H1 (cell line): ENCODE measurements around the gene LCORL.

Experiments used
- ASH2L ChIP-seq: fragments of 200-600, 300-600 bp; sonication (generic); IDR thresholded peaks from one replicate; pipeline ENCODE4 v1.7.1; 2017; ENCODE audit warnings: low read length
- CHD2 ChIP-seq: IDR thresholded peaks from 2 replicates; pipeline ENCODE4 v1.6.1; 2012; ENCODE audit warnings: low read length, improper control_type of control experiment
- CREB1 ChIP-seq: IDR thresholded peaks from 2 replicates; pipeline ENCODE4 v1.6.1; 2012; ENCODE audit warnings: inconsistent platforms
- EP300 ChIP-seq, 2 experiments: IDR thresholded peaks; 1 replicate in 1 of 2; 2 replicates in 1 of 2; pipeline ENCODE4 v1.6.1; 2011 to 2012; ENCODE audit warnings: low read depth in 2 of 2, low read length in 2 of 2, mild to moderate bottlenecking in 2 of 2, borderline replicate concordance in 1 of 2, inconsistent platforms in 1 of 2, moderate library complexity in 1 of 2
- HDAC6 ChIP-seq: IDR thresholded peaks from one replicate; pipeline ENCODE4 v1.7.1; 2012; ENCODE audit warnings: low read depth, mild to moderate bottlenecking, inconsistent platforms, low read length, moderate library complexity
- JUND ChIP-seq: IDR thresholded peaks from 2 replicates; pipeline ENCODE4 v1.6.1; 2011; ENCODE audit warnings: mild to moderate bottlenecking, improper control_type of control experiment, low read length
- POLR2A ChIP-seq, 2 experiments: IDR thresholded peaks; 1 replicate in 1 of 2; 2 replicates in 1 of 2; pipeline ENCODE4 v1.6.1; 2011; ENCODE audit warnings: low read depth in 2 of 2, low read length in 2 of 2, mild to moderate bottlenecking in 2 of 2; ENCODE audit errors: control extremely low read depth in 1 of 2
- SUZ12 ChIP-seq: fragments of 200-600 bp; sonication (generic); IDR thresholded peaks from 2 replicates; pipeline ENCODE4 v1.6.1; 2012; ENCODE audit warnings: mild to moderate bottlenecking, inconsistent platforms, low read length, moderate library complexity, mixed read lengths
- TBP ChIP-seq: IDR thresholded peaks from 2 replicates; pipeline ENCODE4 v1.6.1; 2011; ENCODE audit warnings: low read depth, low read length, improper control_type of control experiment
- TCF12 ChIP-seq: IDR thresholded peaks from 2 replicates; pipeline ENCODE4 v1.6.1; 2011; ENCODE audit warnings: low read depth, mild to moderate bottlenecking, low read length
- YY1 ChIP-seq: IDR thresholded peaks from 2 replicates; pipeline ENCODE4 v1.6.1; 2011; ENCODE audit warnings: low read depth, mild to moderate bottlenecking, low read length
- TF ChIP-seq, protein P1 (sequence below), 3 experiments: IDR thresholded peaks; 1 replicate in 2 of 3; 2 replicates in 1 of 3; pipeline versions ENCODE4 v1.5.1 to v1.6.1; 2011; ENCODE audit warnings: low read length in 3 of 3, mild to moderate bottlenecking in 3 of 3, inconsistent platforms in 2 of 3, low read depth in 1 of 3, moderate library complexity in 1 of 3; ENCODE audit not compliant: insufficient read depth in 1 of 3; ENCODE audit errors: control extremely low read depth in 1 of 3

- TF ChIP-seq JUND (no peak), ASH2L (no peak), TBP (no peak), POLR2A (IDR thresholded peaks at IDR 0.05; ENCODE audit: control extremely low read depth in 1 of 2, low read depth in 2 of 2, low read length in 2 of 2) (no peak), TCF12 (no peak), SUZ12 (no peak), CREB1 (no peak), HDAC6 (no peak), EP300 (IDR thresholded peaks at IDR 0.05; ENCODE audit: borderline replicate concordance in 1 of 2, low read depth in 2 of 2, low read length in 2 of 2) (no peak), YY1 (no peak), CHD2 (no peak)
- TF ChIP-seq, protein P1, sequence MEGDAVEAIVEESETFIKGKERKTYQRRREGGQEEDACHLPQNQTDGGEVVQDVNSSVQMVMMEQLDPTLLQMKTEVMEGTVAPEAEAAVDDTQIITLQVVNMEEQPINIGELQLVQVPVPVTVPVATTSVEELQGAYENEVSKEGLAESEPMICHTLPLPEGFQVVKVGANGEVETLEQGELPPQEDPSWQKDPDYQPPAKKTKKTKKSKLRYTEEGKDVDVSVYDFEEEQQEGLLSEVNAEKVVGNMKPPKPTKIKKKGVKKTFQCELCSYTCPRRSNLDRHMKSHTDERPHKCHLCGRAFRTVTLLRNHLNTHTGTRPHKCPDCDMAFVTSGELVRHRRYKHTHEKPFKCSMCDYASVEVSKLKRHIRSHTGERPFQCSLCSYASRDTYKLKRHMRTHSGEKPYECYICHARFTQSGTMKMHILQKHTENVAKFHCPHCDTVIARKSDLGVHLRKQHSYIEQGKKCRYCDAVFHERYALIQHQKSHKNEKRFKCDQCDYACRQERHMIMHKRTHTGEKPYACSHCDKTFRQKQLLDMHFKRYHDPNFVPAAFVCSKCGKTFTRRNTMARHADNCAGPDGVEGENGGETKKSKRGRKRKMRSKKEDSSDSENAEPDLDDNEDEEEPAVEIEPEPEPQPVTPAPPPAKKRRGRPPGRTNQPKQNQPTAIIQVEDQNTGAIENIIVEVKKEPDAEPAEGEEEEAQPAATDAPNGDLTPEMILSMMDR (IDR thresholded peaks at IDR 0.05; ENCODE audit: control extremely low read depth in 1 of 3, insufficient read depth in 1 of 3, low read depth in 1 of 3, low read length in 3 of 3) = no peak
These were observed 161.7 kb downstream of the LCORL start for GRCh38 chr4:17859793-17860406.
